Measurements from ENCODE around the gene ERGIC2.

DNA sequence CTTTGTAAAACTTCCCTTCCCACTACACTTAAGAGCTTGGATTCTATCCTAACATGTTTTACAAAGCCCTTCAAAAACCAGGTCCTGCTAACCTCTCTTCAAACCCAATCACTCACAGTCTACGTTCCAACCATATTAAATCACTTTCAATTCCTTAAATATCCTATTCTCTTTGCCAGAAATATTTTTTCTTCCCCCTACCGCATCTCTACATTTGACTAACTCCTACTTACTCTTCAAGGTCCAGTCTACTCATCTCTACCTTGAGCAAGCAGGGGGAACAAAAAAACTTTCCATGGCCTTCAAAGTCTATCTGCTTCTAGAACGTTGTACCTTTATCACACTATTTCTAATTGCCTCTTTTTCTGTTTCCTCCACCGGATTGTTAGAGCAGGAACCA lies 6.1 kb downstream of the ERGIC2 start:
- TF ChIP-seq, protein P1, sequence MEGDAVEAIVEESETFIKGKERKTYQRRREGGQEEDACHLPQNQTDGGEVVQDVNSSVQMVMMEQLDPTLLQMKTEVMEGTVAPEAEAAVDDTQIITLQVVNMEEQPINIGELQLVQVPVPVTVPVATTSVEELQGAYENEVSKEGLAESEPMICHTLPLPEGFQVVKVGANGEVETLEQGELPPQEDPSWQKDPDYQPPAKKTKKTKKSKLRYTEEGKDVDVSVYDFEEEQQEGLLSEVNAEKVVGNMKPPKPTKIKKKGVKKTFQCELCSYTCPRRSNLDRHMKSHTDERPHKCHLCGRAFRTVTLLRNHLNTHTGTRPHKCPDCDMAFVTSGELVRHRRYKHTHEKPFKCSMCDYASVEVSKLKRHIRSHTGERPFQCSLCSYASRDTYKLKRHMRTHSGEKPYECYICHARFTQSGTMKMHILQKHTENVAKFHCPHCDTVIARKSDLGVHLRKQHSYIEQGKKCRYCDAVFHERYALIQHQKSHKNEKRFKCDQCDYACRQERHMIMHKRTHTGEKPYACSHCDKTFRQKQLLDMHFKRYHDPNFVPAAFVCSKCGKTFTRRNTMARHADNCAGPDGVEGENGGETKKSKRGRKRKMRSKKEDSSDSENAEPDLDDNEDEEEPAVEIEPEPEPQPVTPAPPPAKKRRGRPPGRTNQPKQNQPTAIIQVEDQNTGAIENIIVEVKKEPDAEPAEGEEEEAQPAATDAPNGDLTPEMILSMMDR (IDR thresholded peaks at IDR 0.05), result no peak
- no peak for TF ChIP-seq POLR2A (IDR thresholded peaks at IDR 0.05)

All from suprapubic skin (tissue), 3 donors.